HepG2 (cell line): ENCODE data around the gene ABHD6. TPM values are rescaled to one million over a fixed set of nuclear protein-coding genes. Genes with fewer than 3 reads are reported as not detected.

Experiments
- ATAC-seq: fragments of 200-7000 bp; cut with Tn5 transposase; 3 replicates; pipeline ENCODE4 v1.9.1; 2020; ENCODE audit warnings: mild to moderate bottlenecking, moderate library complexity
- BruUV-seq: library from RNA; stranded (reverse); fragments of 400-500 nt; replicated peaks from 2 replicates; lab custom pipeline; 2021; lab: Mats Ljungman, UMichigan
- CTCF ChIA-PET: fragments of 300-600 bp; formaldehyde crosslinking; extraction: SDS; loops from one replicate; lab custom pipeline; 2021; ENCODE audit warnings: low total read pairs, inconsistent platforms, low intra/inter-chr PET ratio; lab: Yijun Ruan, JAX
- POLR2A ChIA-PET: fragments of 350-600 bp; sonication (Branson Sonifier 250); formaldehyde crosslinking; loops from one replicate; lab custom pipeline; 2020; ENCODE audit warnings: antibody characterized with exemption, inconsistent platforms; lab: Yijun Ruan, JAX
- DNase-seq: peaks from one replicate; pipeline ENCODE4 v3.0.0-alpha.2; 2015; ENCODE audit warnings: low spot score
- FAIRE-seq: peaks from 3 replicates; lab custom pipeline; 2011; peaks lifted over from hg19 to GRCh38; lab: Jason Lieb, UNC
- H2AFZ ChIP-seq: one replicate; pipeline ENCODE4 v1.6.1; 2011; ENCODE audit warnings: low read length, inconsistent platforms
- H3K27ac ChIP-seq: fragments of 300-600 bp; 3 replicates; pipeline ENCODE4 v1.8.0; 2011; ENCODE audit warnings: mixed run types, mild to moderate bottlenecking, mixed read lengths, low read length, inconsistent platforms; ENCODE audit not compliant: insufficient read depth; ENCODE audit errors: extremely low read length
- H3K27me3 ChIP-seq, 2 experiments: fragments of 200-600 bp in 1 of 2; 2 replicates in 1 of 2; 3 replicates in 1 of 2; pipeline versions ENCODE4 v1.6.0 to v1.8.0; 2011; ENCODE audit warnings: low read length in 2 of 2, mild to moderate bottlenecking in 2 of 2, moderate library complexity in 2 of 2, inconsistent platforms in 1 of 2; ENCODE audit not compliant: insufficient read depth in 2 of 2, control insufficient read depth in 1 of 2
- H3K36me3 ChIP-seq, 2 experiments: fragments of 200-600 bp in 1 of 2; replicated peaks in 1 of 2; 2 replicates in 1 of 2; 3 replicates in 1 of 2; pipeline versions ENCODE4 v1.5.1 to v1.8.0; 2011; ENCODE audit warnings: low read length in 2 of 2, inconsistent platforms in 1 of 2; ENCODE audit not compliant: insufficient read depth in 2 of 2, control insufficient read depth in 1 of 2
- H3K4me1 ChIP-seq: 2 replicates; pipeline ENCODE4 v1.5.1; 2012; ENCODE audit warnings: low read length, inconsistent platforms; ENCODE audit not compliant: insufficient read depth
- H3K4me2 ChIP-seq: 2 replicates; pipeline ENCODE4 v1.6.0; 2011; ENCODE audit warnings: low read depth, low read length, inconsistent platforms
- H3K4me3 ChIP-seq, 3 experiments: fragments of 200-600 bp in 1 of 3; sonication (generic), shearing (Covaris generic) in 1 of 3; replicated peaks in 1 of 3; 2 replicates each; pipeline ENCODE4 v1.5.1; 2011 to 2016; ENCODE audit warnings: low read length in 3 of 3, inconsistent platforms in 2 of 3, low read depth in 2 of 3, mild to moderate bottlenecking in 2 of 3, control low read depth in 1 of 3, mixed read lengths in 1 of 3; ENCODE audit not compliant: insufficient read depth in 1 of 3
- H3K79me2 ChIP-seq: one replicate; pipeline ENCODE4 v1.6.1; 2011; ENCODE audit warnings: low read length, inconsistent platforms; ENCODE audit not compliant: insufficient read depth
- H3K9ac ChIP-seq: 2 replicates; pipeline ENCODE4 v1.6.0; 2011; ENCODE audit warnings: mild to moderate bottlenecking, low read depth, low read length, inconsistent platforms; ENCODE audit not compliant: insufficient read depth
- H3K9me3 ChIP-seq: 2 replicates; pipeline ENCODE4 v1.5.1; 2012; ENCODE audit warnings: mild to moderate bottlenecking, low read length
- H4K20me1 ChIP-seq: 2 replicates; pipeline ENCODE4 v1.6.0; 2011; ENCODE audit warnings: inconsistent platforms, mild to moderate bottlenecking, low read length, moderate library complexity; ENCODE audit not compliant: insufficient read depth
- KMT2B ChIP-seq: IDR thresholded peaks from 2 replicates; pipeline ENCODE4 v1.6.1; 2016; ENCODE audit warnings: missing genetic modification reagents, missing compliant biosample characterization
- LCORL ChIP-seq, 2 experiments: fragments of 450-650 bp in 1 of 2; sonication (generic) in 1 of 2; formaldehyde crosslinking in 1 of 2; IDR thresholded peaks; 2 replicates each; pipeline versions ENCODE4 v1.5.0 to v1.6.1; 2017 to 2020; ENCODE audit warnings: antibody characterized with exemption in 1 of 2, missing genetic modification reagents in 1 of 2
- POLR2AphosphoS5 ChIP-seq: IDR thresholded peaks from 2 replicates; pipeline ENCODE4 v1.6.1; 2012; ENCODE audit warnings: low read depth, low read length
- RBFOX2 ChIP-seq: fragments of 200-400 bp; formaldehyde crosslinking; IDR thresholded peaks from 2 replicates; pipeline ENCODE4 v1.6.1; 2017; ENCODE audit warnings: low read depth, mild to moderate bottlenecking, low read length
- RBM22 ChIP-seq: fragments of 200-400 bp; formaldehyde crosslinking; optimal IDR thresholded peaks from 2 replicates; pipeline ENCODE3; 2017; ENCODE audit warnings: mild to moderate bottlenecking, low read length, moderate library complexity
- ZNF33A ChIP-seq: sonication (generic); formaldehyde crosslinking; IDR thresholded peaks from 2 replicates; pipeline ENCODE4 v1.5.1; 2020; ENCODE audit warnings: missing genetic modification reagents, mild to moderate bottlenecking, moderate library complexity, borderline replicate concordance
- ZNF460 ChIP-seq: sonication (generic); formaldehyde crosslinking; IDR thresholded peaks from 2 replicates; pipeline ENCODE4 v1.5.1; 2020; ENCODE audit warnings: missing genetic modification reagents, mild to moderate bottlenecking, borderline replicate concordance
- ZSCAN25 ChIP-seq: sonication (generic); formaldehyde crosslinking; IDR thresholded peaks from 2 replicates; pipeline ENCODE4 v1.8.0; 2022; ENCODE audit warnings: mild to moderate bottlenecking, missing genetic modification reagents
- WGBS: methylation state at CpG from one replicate; pipeline ENCODE4 v1.1.6; 2017; ENCODE audit warnings: low lambda C conversion rate; 5-methylcytosine and 5-hydroxymethylcytosine counted together
- in situ Hi-C: cut with HindIII; loops from 2 replicates; pipeline ENCODE4 v1.10.0; 2017; ENCODE audit warnings: low pct_unique_long_range_greater_than_20kb; ENCODE audit not compliant: extremely low pct_ligation_motif_present
- intact Hi-C: fragments of 100-400 bp; cut with micrococcal nuclease; formaldehyde crosslinking; loops from one replicate; pipeline ENCODE4 v1.10.0; 2022; ENCODE audit not compliant: unreplicated experiment
- polyA plus RNA-seq, 8 experiments: library from polyadenylated mRNA; depleted of rRNA in 3 of 8; stranded (reverse) in 7 of 8; unstranded in 1 of 8; fragments of >200 nt; fragmentation: Illumina TruSeq in 4 of 8; extraction: Trizol in 4 of 8; gene quantifications; 2 replicates each; pipeline versions ENCODE4 v1.2.1 to v1.2.3, GENCODE V29; 2011 to 2016; ENCODE audit warnings: low read depth in 4 of 8, missing spikeins in 1 of 8, mixed read lengths in 1 of 8; ENCODE audit not compliant: insufficient read depth in 1 of 8
- total RNA-seq, 5 experiments: library from RNA; depleted of rRNA; stranded (reverse); fragments of >200 nt; fragmentation: Illumina TruSeq; extraction: Trizol; gene quantifications; 2 replicates each; pipeline ENCODE4 v1.2.3, GENCODE V29; 2016; ENCODE audit warnings: low read depth in 1 of 5
- TF ChIP-seq, protein P1 (sequence below): sonication (generic); formaldehyde crosslinking; conservative IDR thresholded peaks from 2 replicates; pipeline ENCODE4 v1.4.0; 2020; ENCODE audit warnings: mild to moderate bottlenecking, missing genetic modification reagents, moderate library complexity
- TF ChIP-seq, protein P2 (sequence below): sonication (generic); formaldehyde crosslinking; conservative IDR thresholded peaks from 2 replicates; pipeline ENCODE4 v1.8.0; 2022; ENCODE audit warnings: mild to moderate bottlenecking, moderate library complexity, missing genetic modification reagents

Gene ABHD6
- total and polyA plus RNA-seq, 2 of the 13 experiments (the other 11 are each of a cell fraction or from before 2014, with no cell fraction given): 9.0 to 17.2 TPM

DNA sequence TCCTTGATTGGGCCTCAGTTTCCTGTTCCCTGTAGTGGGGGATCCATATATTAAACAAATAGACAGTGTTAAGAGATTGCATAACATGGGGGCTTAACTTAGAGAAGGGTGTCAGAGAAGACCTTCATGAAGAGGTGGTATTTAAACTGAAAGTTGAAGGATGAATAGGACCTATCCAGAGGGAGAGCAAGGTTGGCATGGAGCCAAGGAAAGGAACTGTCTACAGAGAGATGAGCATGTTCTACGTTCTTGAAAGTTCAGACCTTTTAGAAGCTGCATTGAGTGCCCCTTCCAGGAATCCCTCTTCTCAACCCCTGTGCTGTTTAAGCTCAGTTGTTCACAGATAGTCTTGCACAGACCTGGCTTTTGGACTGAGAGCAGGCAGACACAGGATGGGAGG lies 71.1 kb downstream of the ABHD6 start:
- in situ Hi-C loops: loop anchor here (5.0 kb wide), 1 partner anchor 71 kb away; the partner anchor contains the start of gene ABHD6
- DNase-seq: no peak
- H3K79me2 ChIP-seq: peaks cover 38% of the 10 kb centered on the region

More for the DNA sequence above, 71.1 kb downstream of the ABHD6 start:
- H3K4me3 ChIP-seq: no peak overlapping the region
- no peaks in the 10 kb centered on the region; a peak in 1 of 5 replicates for H3K27me3 ChIP-seq
- intact Hi-C loops: loop anchor here (5.0 kb wide), 1 partner anchor 104 kb away; no protein-coding TSS in a partner anchor
- peak; percentile 4 for FAIRE-seq
- ChIA-PET POLR2A (interaction anchor here (0.7 to 3.5 kb wide), 2 partner anchors 13 to 228 kb away, joined by 3 to 33 read pairs; partner anchors contain the start of gene ACOX2), CTCF (no interaction called here)
- peak overlapping the region; percentile 92 for H3K4me2 ChIP-seq
- H3K9ac ChIP-seq: 0 out of 2 replicates have a peak overlapping the region, but pooled peaks have one; percentile 93
- H3K4me1 ChIP-seq: peaks cover 28% of the 10 kb centered on the region
- no TSS peak for BruUV-seq
- H3K9me3 ChIP-seq: no peaks in the 10 kb centered on the region
- TF ChIP-seq POLR2AphosphoS5 (0 out of 2 replicates have a peak, but pooled peaks have one; percentile 17), KMT2B (no peak), ZNF33A (no peak), RBFOX2 (0 out of 2 replicates have a peak, but pooled peaks have one; percentile 31), ZSCAN25 (CRISPR knock-in tag) (no peak), ZNF460 (CRISPR knock-in tag) (no peak), LCORL (IDR thresholded peaks at IDR 0.05) (peak; percentile 57; the same call in 1 of the 2 replicates), LCORL (CRISPR knock-in tag; IDR thresholded peaks at IDR 0.05) (no peak), RBM22 (peak; percentile 22)
- TF ChIP-seq, protein P1, sequence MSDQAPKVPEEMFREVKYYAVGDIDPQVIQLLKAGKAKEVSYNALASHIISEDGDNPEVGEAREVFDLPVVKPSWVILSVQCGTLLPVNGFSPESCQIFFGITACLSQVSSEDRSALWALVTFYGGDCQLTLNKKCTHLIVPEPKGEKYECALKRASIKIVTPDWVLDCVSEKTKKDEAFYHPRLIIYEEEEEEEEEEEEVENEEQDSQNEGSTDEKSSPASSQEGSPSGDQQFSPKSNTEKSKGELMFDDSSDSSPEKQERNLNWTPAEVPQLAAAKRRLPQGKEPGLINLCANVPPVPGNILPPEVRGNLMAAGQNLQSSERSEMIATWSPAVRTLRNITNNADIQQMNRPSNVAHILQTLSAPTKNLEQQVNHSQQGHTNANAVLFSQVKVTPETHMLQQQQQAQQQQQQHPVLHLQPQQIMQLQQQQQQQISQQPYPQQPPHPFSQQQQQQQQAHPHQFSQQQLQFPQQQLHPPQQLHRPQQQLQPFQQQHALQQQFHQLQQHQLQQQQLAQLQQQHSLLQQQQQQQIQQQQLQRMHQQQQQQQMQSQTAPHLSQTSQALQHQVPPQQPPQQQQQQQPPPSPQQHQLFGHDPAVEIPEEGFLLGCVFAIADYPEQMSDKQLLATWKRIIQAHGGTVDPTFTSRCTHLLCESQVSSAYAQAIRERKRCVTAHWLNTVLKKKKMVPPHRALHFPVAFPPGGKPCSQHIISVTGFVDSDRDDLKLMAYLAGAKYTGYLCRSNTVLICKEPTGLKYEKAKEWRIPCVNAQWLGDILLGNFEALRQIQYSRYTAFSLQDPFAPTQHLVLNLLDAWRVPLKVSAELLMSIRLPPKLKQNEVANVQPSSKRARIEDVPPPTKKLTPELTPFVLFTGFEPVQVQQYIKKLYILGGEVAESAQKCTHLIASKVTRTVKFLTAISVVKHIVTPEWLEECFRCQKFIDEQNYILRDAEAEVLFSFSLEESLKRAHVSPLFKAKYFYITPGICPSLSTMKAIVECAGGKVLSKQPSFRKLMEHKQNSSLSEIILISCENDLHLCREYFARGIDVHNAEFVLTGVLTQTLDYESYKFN (CRISPR knock-in tag): 0 out of 2 replicates have a peak, but pooled peaks have one; percentile 16
- TF ChIP-seq, protein P2, sequence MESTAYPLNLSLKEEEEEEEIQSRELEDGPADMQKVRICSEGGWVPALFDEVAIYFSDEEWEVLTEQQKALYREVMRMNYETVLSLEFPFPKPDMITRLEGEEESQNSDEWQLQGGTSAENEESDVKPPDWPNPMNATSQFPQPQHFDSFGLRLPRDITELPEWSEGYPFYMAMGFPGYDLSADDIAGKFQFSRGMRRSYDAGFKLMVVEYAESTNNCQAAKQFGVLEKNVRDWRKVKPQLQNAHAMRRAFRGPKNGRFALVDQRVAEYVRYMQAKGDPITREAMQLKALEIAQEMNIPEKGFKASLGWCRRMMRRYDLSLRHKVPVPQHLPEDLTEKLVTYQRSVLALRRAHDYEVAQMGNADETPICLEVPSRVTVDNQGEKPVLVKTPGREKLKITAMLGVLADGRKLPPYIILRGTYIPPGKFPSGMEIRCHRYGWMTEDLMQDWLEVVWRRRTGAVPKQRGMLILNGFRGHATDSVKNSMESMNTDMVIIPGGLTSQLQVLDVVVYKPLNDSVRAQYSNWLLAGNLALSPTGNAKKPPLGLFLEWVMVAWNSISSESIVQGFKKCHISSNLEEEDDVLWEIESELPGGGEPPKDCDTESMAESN (CRISPR knock-in tag): 0 out of 2 replicates have a peak, but pooled peaks have one; percentile 26
- H4K20me1 ChIP-seq: peaks cover 20% of the 10 kb centered on the region
- no peak overlapping the region for H3K27ac ChIP-seq
- H2AFZ ChIP-seq: no peak overlapping the region
- WGBS: 8% methylated on average over 1 of the region's 1 CpG
- H3K36me3 ChIP-seq: peaks cover 9 to 24% of the 10 kb centered on the region in 2 experiments
- ATAC-seq: no peak
